Spleen (tissue), 7 donors: ENCODE results near the gene SCUBE2.

Experiments
- CTCF ChIP-seq, 11 experiments: fragments of 200-600 bp in 7 of 11; fragments of 450-650 bp in 4 of 11; sonication (generic) in 4 of 11; IDR thresholded peaks in 8 of 11; conservative IDR thresholded peaks in 3 of 11; 1 replicate in 7 of 11; 2 replicates in 4 of 11; pipeline versions ENCODE4 v1.4.0 to v1.8.0; 2016 to 2021; ENCODE audit warnings: antibody characterized with exemption in 11 of 11, inconsistent platforms in 4 of 11, mild to moderate bottlenecking in 1 of 11
- POLR2AphosphoS5 ChIP-seq, 3 donors: sonication (generic); formaldehyde crosslinking; IDR thresholded peaks; one replicate each; pipeline ENCODE4 v1.5.1; 2017; ENCODE audit warnings: antibody characterized with exemption in 3 of 3
- donor health status: DM: no; HTN: no; CAD: no; lungs with moderate emphysema.
- donor health status: DM: no; HTN: no; CAD: no.
- donor health status: DM: no; HTN: no; CAD: no.

- no peak for TF ChIP-seq CTCF (IDR thresholded peaks at IDR 0.05 in 8 of 11, conservative IDR thresholded peaks at IDR 0.05 in 3 of 11)
- TF ChIP-seq POLR2AphosphoS5 (IDR thresholded peaks at IDR 0.05) = no peak
These were observed 18.7 kb downstream of the SCUBE2 start for GRCh38 chr11:9072626-9073176.
